ENCODE measurements around the gene ZNG1B.
"Not testable (repeated sequence)": the region's sequence is repeated elsewhere in the genome, so short reads cannot be mapped to it uniquely, and the experiment has no call there.

- TF ChIP-seq ZNF274 (IDR thresholded peaks at IDR 0.05; ENCODE audit: low read depth, low read length); YY1 (IDR thresholded peaks at IDR 0.05; ENCODE audit: insufficient read depth, insufficient read length): not testable (repeated sequence)
Observed at GRCh38 chr2:113528904-113529303, 91.4 kb downstream of the ZNG1B start.

Data from NT2/D1 (cell line).